Glomerular endothelial cell (primary cell): ENCODE measurements around the gene ABCB10. TPM values are rescaled to one million over a fixed set of nuclear protein-coding genes. Genes with fewer than 3 reads are reported as not detected.
"Not testable (repeated sequence)": the region's sequence is repeated elsewhere in the genome, so short reads cannot be mapped to it uniquely, and the experiment has no call there.

Experiments used
- DNase-seq: peaks from one replicate; pipeline ENCODE4 v3.0.0-alpha.2; 2011; ENCODE audit warnings: low read depth, low spot score; ENCODE audit errors: extremely low read depth
- total RNA-seq: library from RNA; depleted of rRNA; stranded (reverse); fragments of >200 nt; gene quantifications from 2 replicates; pipeline ENCODE4 v1.2.3, GENCODE V29; 2015

The ABCB10 gene
- total RNA-seq: 18.1 and 24.4 TPM in 2 replicates

GRCh38 chr1:229558460-229559335 is at the start of gene ABCB10:
Gene ABCB10, minus strand, starts transcription at chr1:229558707. Its CDS starts 55 bp downstream, at chr1:229558652.
- DNase-seq: peak; percentile 75

- DNase-seq: no peak
Observed at GRCh38 chr1:229607370-229607769, 48.9 kb upstream of the ABCB10 start.

- no peak for DNase-seq
Observed at GRCh38 chr1:229603371-229604005, 45.0 kb upstream of the ABCB10 start.

- DNase-seq: no peak
Observed at GRCh38 chr1:229600229-229600628, 41.7 kb upstream of the ABCB10 start.

GRCh38 chr1:229599218-229599954 is 40.9 kb upstream of the ABCB10 start:
- DNase-seq: no peak

- DNase-seq: no peak
Observed at GRCh38 chr1:229597877-229598276, 39.4 kb upstream of the ABCB10 start.

- no peak for DNase-seq
Observed at GRCh38 chr1:229596925-229597699, 38.6 kb upstream of the ABCB10 start.

- not testable (repeated sequence) for DNase-seq
Observed at GRCh38 chr1:229595876-229596275, 37.4 kb upstream of the ABCB10 start.

GRCh38 chr1:229594227-229595008 is 35.9 kb upstream of the ABCB10 start:
- DNase-seq: no peak

GRCh38 chr1:229593800-229594199 is 35.3 kb upstream of the ABCB10 start:
- DNase-seq: no peak

GRCh38 chr1:229590119-229590518 is 31.6 kb upstream of the ABCB10 start:
- DNase-seq: no peak

GRCh38 chr1:229585338-229585737 is 26.8 kb upstream of the ABCB10 start:
- no peak for DNase-seq

GRCh38 chr1:229582715-229583114 is 24.2 kb upstream of the ABCB10 start:
- no peak for DNase-seq

GRCh38 chr1:229582011-229582694 is 23.6 kb upstream of the ABCB10 start:
- no peak for DNase-seq

GRCh38 chr1:229581485-229581884 is 23.0 kb upstream of the ABCB10 start:
- no peak for DNase-seq

GRCh38 chr1:229579059-229579673 is 20.7 kb upstream of the ABCB10 start:
- peak; percentile 29 for DNase-seq

- no peak for DNase-seq
Observed at GRCh38 chr1:229578168-229579058, 19.9 kb upstream of the ABCB10 start.
